ENCODE data around the gene CCDC71L.

Gene CCDC71L

DNA sequence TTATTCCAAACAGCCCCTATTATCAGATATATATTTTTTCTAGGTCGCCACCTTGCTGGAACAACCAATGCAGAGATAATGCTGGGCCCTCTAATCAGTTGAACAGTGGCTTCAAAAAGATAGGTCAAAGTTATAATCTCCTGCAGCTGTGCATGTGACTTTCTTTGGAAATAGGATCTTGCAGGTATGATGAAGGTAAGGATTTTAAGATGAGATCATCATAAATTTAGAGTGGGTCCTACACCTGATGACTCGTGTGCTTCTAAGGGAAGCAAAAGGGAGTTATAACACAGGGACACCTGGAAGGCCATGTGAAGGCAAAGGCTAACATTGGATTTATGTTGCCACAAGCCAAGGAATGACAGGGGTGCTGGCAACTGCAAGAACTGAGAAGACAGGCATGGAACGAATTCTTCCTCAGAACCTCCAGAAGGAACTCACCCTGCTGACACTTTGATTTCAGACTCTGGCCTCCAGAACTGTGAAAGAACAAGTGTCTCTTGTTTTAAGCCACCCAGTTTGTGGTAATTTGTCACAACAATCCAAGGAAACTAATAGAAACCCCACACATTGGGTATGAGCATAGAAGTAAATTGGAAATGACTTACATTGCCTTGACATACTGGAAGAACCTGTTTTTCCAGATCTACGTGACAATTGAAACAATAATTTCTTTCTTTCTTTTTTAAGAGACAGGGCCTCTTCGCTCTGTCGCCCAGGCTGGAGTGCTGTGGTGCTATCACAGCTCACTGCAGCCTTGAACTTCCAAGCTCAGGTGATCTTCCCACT, 34.4 kb downstream of the CCDC71L start:
- no peak for DNase-seq

GRCh38 chr7:106625678-106626301, 35.2 kb downstream of the CCDC71L start:
- DNase-seq = no peak

GRCh38 chr7:106623853-106624252, 37.1 kb downstream of the CCDC71L start:
- DNase-seq = no peak

- DNase-seq = no peak
Measured at GRCh38 chr7:106623315-106623660, 37.7 kb downstream of the CCDC71L start.

- DNase-seq = no peak
Measured at GRCh38 chr7:106622654-106623314, 38.2 kb downstream of the CCDC71L start.

GRCh38 chr7:106621393-106622132, 39.4 kb downstream of the CCDC71L start:
- no peak for DNase-seq

GRCh38 chr7:106620676-106621075, 40.3 kb downstream of the CCDC71L start:
- DNase-seq = no peak

DNA sequence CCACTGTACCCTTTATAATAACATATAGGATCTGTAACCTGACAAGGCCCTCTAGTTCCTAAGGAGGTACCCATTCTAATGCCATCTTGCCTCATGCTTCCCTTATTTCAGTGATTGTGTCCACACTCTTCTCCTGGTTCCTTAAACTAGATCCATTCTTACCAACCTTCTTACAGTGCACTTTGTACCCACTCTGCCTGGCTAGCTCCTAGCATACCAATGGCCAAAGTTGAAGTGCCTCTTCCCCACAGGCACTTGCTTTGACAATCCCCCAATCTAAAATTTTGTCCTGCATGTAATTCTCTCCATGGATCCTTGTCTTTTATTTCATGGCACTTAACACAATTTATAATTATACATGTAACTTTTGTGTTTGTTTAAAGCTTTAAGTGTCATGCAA, 40.9 kb downstream of the CCDC71L start:
- no peak for DNase-seq

DNA sequence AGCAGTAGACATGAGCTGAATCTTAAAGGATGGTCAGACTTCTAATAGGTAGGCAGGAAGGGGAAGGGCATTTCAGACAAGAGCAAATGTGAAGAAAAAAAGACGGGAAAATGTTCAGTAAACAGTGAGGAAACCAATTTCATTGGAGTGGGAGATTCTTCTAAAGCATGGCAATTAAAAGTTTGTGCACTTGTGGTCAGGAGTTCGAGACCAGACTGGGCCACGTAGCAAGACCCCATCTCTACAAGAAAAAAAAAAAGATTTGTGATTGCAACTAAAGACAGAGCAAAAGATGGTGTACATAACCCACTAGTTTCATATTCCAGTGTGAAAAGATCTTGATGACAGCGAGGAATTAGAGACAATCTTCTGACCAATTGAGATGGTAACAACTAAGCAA, 41.7 kb downstream of the CCDC71L start:
- DNase-seq = no peak

DNA sequence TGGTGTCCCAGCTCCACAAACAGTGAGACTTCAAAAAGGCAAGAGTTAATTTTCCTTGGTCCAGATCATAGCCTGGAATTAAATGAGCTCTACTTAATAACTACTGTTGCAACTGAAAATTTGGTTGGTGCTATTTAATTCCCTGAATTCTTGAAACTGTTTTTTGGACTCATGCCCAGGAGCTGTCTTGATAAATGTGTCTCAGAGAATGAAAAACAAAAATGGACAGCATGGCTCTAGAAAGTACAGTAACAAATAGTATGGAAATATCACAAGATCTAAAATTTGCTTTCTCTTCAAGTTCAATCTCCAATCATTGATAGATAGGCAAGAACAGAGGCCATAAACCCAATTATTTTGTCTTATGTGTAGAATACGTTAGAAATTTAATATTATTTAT, 42.5 kb downstream of the CCDC71L start:
- no peak for DNase-seq

DNA sequence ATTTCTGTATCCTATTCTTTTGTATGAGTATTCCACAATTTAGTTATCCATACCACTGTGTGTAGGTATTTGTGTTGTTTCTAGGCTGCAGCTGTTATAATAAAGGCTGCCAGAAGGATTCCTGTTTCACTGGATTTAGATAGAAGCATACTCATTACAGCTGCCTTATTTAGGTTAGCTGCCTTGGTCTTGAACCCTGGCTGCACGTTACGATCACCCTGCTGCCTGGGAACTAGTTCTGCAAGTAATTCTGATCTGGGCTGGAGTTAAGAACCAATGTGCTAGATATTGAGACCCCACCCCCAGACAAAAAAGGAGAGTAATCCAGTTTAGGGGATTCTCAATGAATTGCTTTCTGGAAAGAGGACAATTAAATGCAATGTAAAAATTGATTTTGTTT, 43.1 kb downstream of the CCDC71L start:
- no peak for DNase-seq

- DNase-seq = no peak
Measured at GRCh38 chr7:106616708-106617051, 44.3 kb downstream of the CCDC71L start.

- DNase-seq = peak in 1 of 51 donors; percentile 10
Measured at GRCh38 chr7:106615808-106616707, 44.9 kb downstream of the CCDC71L start.

DNA sequence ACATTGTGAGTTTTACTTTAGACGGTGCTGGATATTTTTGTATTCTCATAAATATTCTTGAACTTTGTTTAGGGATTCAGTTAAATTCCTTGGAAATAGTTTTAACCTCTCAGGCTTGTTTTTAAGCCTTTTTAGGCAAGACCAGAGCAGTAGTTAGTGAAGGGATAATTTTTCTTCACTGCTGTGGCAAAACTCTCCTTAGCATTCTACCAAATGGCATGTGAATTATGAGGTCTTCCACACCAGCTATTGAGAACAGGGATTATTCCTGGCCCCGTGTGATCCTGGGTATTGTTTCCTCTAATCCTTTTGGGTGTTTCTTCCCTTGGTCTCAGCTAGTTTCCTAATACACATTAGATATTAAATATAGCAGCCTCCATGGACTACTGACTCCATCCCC, 46.2 kb downstream of the CCDC71L start:
- DNase-seq = no peak

DNA sequence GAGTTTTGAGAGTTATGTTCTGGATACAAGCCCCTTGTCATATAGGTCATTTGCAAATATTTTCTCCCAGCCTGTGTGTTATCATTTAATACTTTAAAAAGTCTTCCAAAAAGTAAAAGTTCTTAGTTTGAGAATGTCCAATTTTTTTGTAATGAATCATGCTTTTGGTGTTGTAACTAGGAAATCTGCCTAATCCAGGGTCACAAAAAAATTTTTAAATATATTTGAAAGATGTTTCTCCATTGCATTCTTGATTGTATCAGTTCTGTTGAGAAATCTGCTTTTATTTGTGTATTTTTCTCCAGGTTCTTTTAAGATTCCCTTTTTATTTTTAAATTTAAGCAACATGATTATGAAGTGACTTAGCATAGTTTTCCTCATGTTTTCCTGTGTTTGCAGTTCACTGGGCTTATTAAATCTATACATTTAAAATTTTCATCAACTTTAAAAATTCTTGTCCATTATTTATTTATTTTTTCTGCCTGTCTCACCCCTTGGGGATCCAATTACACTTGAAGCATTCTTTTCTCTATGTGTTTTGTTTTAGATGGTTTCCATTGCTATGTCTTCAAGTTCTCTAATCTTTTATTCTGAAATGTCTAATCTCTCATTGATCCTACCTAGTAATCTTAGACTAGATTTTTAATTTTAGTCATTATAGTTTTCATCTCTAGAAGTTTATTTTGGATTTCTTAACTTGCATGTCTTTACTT, 47.0 kb downstream of the CCDC71L start:
- no peak for DNase-seq

DNA sequence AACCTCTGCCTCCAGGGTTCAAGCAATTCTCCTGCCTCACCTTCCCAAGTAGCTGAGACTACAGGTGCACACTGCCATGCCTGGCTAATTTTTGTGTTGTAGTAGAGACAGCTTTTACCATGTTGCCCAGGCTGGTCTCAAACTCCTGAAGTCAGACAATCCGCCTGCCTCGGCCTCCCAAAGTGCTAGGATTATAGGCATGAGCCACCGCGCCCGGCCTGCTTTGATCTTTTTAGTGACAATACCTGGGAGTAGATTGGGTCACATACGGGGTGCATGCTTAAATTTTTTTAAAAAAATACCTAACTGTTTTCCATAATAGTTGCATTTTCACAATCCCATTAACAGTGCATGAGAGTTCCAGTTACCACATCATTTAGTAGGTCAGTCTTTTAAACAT, 47.7 kb downstream of the CCDC71L start:
- DNase-seq = no peak

GRCh38 chr7:106612432-106612831, 48.5 kb downstream of the CCDC71L start:
- DNase-seq = no peak

DNA sequence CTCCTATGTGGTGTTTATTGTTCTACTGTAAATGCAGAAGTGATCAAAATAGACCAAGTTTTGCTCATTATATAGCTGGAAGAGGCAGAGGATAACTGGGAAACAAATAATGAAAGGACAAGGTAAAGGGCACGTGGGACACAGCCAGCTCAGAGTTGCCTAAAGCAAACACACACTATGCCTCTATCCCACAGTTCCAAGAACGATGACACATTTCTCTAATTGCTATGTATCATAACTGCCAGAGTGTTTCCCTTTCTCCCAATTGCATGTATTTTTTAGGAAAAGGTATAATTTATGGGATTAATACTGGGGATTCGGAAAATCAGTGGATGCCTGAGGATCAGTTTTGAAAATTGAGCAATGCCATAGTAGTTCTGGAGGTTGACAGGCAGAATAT, 49.0 kb downstream of the CCDC71L start:
- no peak for DNase-seq

- no peak for DNase-seq
Measured at GRCh38 chr7:106610996-106611886, 49.7 kb downstream of the CCDC71L start.

All from hypothalamus (tissue), 51 donors.